ENCODE data around the gene SPEG. TPM values are rescaled to one million over a fixed set of nuclear protein-coding genes. Genes with fewer than 3 reads are reported as not detected.

Gene SPEG
- total RNA-seq, 1 experiment from 2014 or later = 30.7 TPM

DNA sequence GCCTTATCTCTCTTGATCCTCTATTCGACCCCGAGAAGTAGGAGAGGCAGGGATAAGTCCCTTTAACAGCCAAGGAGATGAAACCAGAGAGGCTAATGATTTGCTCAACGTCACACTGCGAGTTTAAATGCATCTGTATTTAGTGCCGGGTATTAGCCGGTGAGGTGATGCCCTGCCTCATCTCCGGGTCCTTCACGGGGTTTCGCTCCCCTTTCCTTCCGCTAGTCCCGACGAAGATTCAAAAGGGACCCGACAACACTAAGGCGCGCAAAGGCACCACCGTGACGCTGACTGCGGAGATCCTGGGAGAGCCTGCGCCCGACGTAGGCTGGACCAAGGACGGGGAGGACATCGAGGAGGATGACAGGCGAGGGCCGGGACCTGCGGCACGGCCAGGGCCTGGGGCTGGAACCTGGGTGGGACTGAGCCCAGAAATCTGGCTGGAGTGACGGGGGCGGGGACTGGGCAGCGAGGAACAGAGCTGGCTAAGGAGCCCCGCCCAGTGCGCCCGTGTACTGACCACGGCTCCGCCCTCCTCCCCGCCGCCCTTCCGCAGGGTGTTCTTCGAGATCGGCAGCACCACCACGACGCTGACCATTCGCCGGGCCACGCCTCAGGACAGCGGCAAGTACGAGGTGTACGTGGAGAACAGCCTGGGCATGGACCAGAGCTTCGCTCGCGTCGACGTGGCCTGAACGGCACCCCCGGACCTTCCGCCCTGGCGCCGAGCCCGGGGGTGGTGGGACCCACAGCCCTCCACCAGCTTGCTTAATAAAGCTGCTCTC, 63.0 kb downstream of the SPEG start:
- peak overlapping the region; percentile 95 for H3K4me2 ChIP-seq (ENCODE audit: low read length)
- intact Hi-C loops (cut with micrococcal nuclease) = loop anchor here (5.0 kb wide), 1 partner anchor 110 kb away; the partner anchor contains the start of gene DNPEP

DNA sequence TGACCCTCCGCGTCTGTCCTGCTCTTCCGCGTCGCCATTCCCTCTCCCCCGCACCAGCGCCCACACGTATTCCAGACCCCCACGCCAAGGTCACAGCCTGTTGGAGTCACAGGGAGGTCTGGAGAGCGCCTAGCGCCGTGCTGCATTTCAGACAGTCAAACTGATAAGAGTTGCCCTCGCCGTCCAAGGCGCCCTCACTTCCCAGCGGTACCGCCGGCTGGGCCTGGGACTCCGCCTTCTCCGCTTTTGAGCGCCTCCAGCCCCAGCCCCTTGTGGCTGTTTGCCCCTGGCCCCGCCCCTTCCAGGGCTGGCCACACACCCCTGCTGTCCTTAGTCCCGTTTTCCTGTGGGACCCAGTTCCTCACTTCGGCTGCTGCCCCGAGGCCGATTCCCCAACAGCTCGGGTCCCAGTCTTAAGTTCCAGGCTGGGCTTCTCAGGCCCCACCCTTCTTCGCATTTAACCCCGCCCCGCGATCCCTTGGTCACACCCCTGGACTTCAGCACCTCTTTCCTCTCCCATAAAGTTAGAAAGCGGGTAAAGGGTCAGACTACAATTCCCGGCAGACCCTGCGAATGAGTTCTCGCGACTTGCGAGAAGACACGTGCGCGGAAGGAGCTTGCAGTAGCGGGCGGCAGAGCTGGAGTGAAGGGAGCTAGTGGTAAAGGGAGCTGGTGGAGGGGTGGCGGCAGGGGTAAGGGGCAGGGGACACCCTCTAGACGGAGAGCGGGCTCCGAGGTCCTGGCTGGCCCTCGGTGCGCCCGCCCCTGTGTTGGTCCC, 63.8 kb downstream of the SPEG start, which contains the start of gene GMPPA:
GMPPA (plus strand) TSS at position 612 of the 778 bp plus-strand sequence. CDS start 1,085 bp downstream, outside the sequence.
- ATAC-seq (peak; percentile 83), DNase-seq (peak; percentile 99)
- CTCF ChIA-PET = interaction anchor here (0.6 to 1.7 kb wide), 10 partner anchors 10 to 788 kb away, joined by 3 to 14 read pairs (median 4); no protein-coding TSS in a partner anchor
- H3K9me3 ChIP-seq (ENCODE audit: low read length) = no peaks in the 10 kb centered on the region
- no peaks in the 10 kb centered on the region for H3K36me3 ChIP-seq (ENCODE audit: low read depth, low read length)
- no peaks in the 10 kb centered on the region for H3K27me3 ChIP-seq (ENCODE audit: low read length)
- intact Hi-C loops (cut with micrococcal nuclease) = loop anchor here (5.0 kb wide), 1 partner anchor 111 kb away; the partner anchor contains the start of gene DNPEP
- TF ChIP-seq EZH2phosphoT487 (IDR thresholded peaks at IDR 0.05; ENCODE audit: borderline replicate concordance, low read length) = no peak
- TF ChIP-seq, protein P1, sequence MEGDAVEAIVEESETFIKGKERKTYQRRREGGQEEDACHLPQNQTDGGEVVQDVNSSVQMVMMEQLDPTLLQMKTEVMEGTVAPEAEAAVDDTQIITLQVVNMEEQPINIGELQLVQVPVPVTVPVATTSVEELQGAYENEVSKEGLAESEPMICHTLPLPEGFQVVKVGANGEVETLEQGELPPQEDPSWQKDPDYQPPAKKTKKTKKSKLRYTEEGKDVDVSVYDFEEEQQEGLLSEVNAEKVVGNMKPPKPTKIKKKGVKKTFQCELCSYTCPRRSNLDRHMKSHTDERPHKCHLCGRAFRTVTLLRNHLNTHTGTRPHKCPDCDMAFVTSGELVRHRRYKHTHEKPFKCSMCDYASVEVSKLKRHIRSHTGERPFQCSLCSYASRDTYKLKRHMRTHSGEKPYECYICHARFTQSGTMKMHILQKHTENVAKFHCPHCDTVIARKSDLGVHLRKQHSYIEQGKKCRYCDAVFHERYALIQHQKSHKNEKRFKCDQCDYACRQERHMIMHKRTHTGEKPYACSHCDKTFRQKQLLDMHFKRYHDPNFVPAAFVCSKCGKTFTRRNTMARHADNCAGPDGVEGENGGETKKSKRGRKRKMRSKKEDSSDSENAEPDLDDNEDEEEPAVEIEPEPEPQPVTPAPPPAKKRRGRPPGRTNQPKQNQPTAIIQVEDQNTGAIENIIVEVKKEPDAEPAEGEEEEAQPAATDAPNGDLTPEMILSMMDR (conservative IDR thresholded peaks at IDR 0.05; ENCODE audit: low read depth, low read length) = no peak
- TF ChIP-seq EZH2 (IDR thresholded peaks at IDR 0.05; ENCODE audit: low read length, unreplicated experiment) = no peak
- H3K27ac ChIP-seq (ENCODE audit: low read length) = peak within 1 kb of the TSS; percentile 68
- peak within 1 kb of the TSS; percentile 85 for H3K4me3 ChIP-seq (ENCODE audit: low read length)
- no peaks in the 10 kb centered on the region for H3K9me2 ChIP-seq (replicated peaks; ENCODE audit: low read length)
- H3K4me1 ChIP-seq (ENCODE audit: insufficient read depth, low read length) = peaks cover 21% of the 10 kb centered on the region
- H2AFZ ChIP-seq (ENCODE audit: low read length) = peak within 1 kb of the TSS; percentile 96
- H3K79me2 ChIP-seq (ENCODE audit: low read length) = peaks cover 16% of the 10 kb centered on the region
- H4K20me1 ChIP-seq (ENCODE audit: low read length) = no peaks in the 10 kb centered on the region
- peak within 1 kb of the TSS; percentile 95 for H3K9ac ChIP-seq (ENCODE audit: low read length)
- peak within 1 kb of the TSS; percentile 95 for H3K4me2 ChIP-seq (ENCODE audit: low read length)
- POLR2A ChIA-PET (ENCODE audit: unreplicated experiment) = interaction anchor here (0.6 to 1.1 kb wide), 9 partner anchors 10 to 111 kb away, joined by 3 to 14 read pairs (median 5); partner anchors contain the start of gene DNPEP
- TSS peak; percentile 90 for BruUV-seq (replicated peaks)
- H3F3A ChIP-seq (ENCODE audit: low read length, unreplicated experiment) = no peaks in the 10 kb centered on the region

More for the DNA sequence above, 63.0 kb downstream of the SPEG start:
- Histone ChIP-seq H3K9me3 (ENCODE audit: low read length) (no peaks in the 10 kb centered on the region), H3K27ac (ENCODE audit: low read length) (peak overlapping the region; percentile 68), H3K4me3 (ENCODE audit: low read length) (peak overlapping the region; percentile 85), H3K9ac (ENCODE audit: low read length) (peak overlapping the region; percentile 95), H2AFZ (ENCODE audit: low read length) (peak overlapping the region; percentile 96), H3K9me2 (replicated peaks; ENCODE audit: low read length) (no peaks in the 10 kb centered on the region), H3F3A (ENCODE audit: low read length, unreplicated experiment) (no peaks in the 10 kb centered on the region), H4K20me1 (ENCODE audit: low read length) (no peaks in the 10 kb centered on the region), H3K27me3 (ENCODE audit: low read length) (no peaks in the 10 kb centered on the region), H3K79me2 (ENCODE audit: low read length) (peaks cover 16% of the 10 kb centered on the region), H3K36me3 (ENCODE audit: low read depth, low read length) (no peaks in the 10 kb centered on the region), H3K4me1 (ENCODE audit: insufficient read depth, low read length) (peaks cover 21% of the 10 kb centered on the region)
- DNase-seq (peak; percentile 78), ATAC-seq (peak; percentile 78)
- POLR2A ChIA-PET (ENCODE audit: unreplicated experiment) = interaction anchor here (0.9 kb wide), 2 partner anchors 44 to 110 kb away, joined by 4 to 14 read pairs; partner anchors contain the start of gene DNPEP
- CTCF ChIA-PET = interaction anchor here (0.6 to 1.7 kb wide), 4 partner anchors 11 to 286 kb away, joined by 3 to 14 read pairs (median 10); no protein-coding TSS in a partner anchor
- TF ChIP-seq, protein P1 (conservative IDR thresholded peaks at IDR 0.05; ENCODE audit: low read depth, low read length) = no peak
- TF ChIP-seq EZH2phosphoT487 (IDR thresholded peaks at IDR 0.05; ENCODE audit: borderline replicate concordance, low read length) (no peak), EZH2 (IDR thresholded peaks at IDR 0.05; ENCODE audit: low read length, unreplicated experiment) (no peak)
- no TSS peak for BruUV-seq (replicated peaks)

All from PC-3 (cell line).